MG63 (cell line): ENCODE measurements around the gene PDAP1. TPM values are rescaled to one million over a fixed set of nuclear protein-coding genes. Genes with fewer than 3 reads are reported as not detected.
"Not testable (repeated sequence)": the region's sequence is repeated elsewhere in the genome, so short reads cannot be mapped to it uniquely, and the experiment has no call there.

Experiments
- DNase-seq: peaks from one replicate; pipeline ENCODE4 v3.0.0-alpha.2; 2020
- H3K27me3 ChIP-seq: fragments of 250-450 bp; sonication (Bioruptor Pico); 2 replicates; pipeline ENCODE4 v1.5.1; 2020; ENCODE audit warnings: mild to moderate bottlenecking, moderate library complexity
- H3K36me3 ChIP-seq: fragments of 250-450 bp; sonication (Bioruptor Pico); 2 replicates; pipeline ENCODE4 v1.5.1; 2020; ENCODE audit warnings: mild to moderate bottlenecking, moderate library complexity
- H3K4me3 ChIP-seq: fragments of 250-450 bp; sonication (Bioruptor Pico); 2 replicates; pipeline ENCODE4 v1.5.1; 2020; ENCODE audit warnings: mild to moderate bottlenecking, moderate library complexity
- H3K9me3 ChIP-seq: fragments of 250-450 bp; sonication (Bioruptor Pico); 2 replicates; pipeline ENCODE4 v1.5.1; 2020; ENCODE audit warnings: mild to moderate bottlenecking, moderate library complexity
- total RNA-seq: library from RNA; depleted of rRNA; stranded (reverse); fragments of >200 nt; shearing (Covaris generic); gene quantifications from 2 replicates; pipeline ENCODE4 v1.2.3, GENCODE V29; 2014; ENCODE audit warnings: low replicate concordance; rRNA removed

Gene PDAP1
- total RNA-seq, 1 experiment from 2014 or later: 156 TPM

GRCh38 chr7:99350641-99351040 lies 57.8 kb downstream of the PDAP1 start:
- H3K4me3 ChIP-seq, H3K27me3 ChIP-seq, H3K9me3 ChIP-seq, DNase-seq: not testable (repeated sequence)
- H3K36me3 ChIP-seq: peaks cover 14% of the 10 kb centered on the region

Other genes with a start within 250 kb of the PDAP1 start
- not detected in 2 replicates for gene KPNA7, start 200.5 kb downstream of the PDAP1 start, total RNA-seq
- gene MYH16, start 135.8 kb downstream of the PDAP1 start, total RNA-seq: not detected in 2 replicates
- 75.8 and 89.8 TPM in 2 replicates for gene ARPC1A, start 82.7 kb downstream of the PDAP1 start, total RNA-seq
- gene ARPC1B, start 33.9 kb downstream of the PDAP1 start, total RNA-seq: 164 and 230 TPM in 2 replicates
- gene BUD31, start 372 bp upstream of the PDAP1 start, total RNA-seq: 52.0 and 69.0 TPM in 2 replicates
- gene PTCD1, start 30.2 kb upstream of the PDAP1 start, total RNA-seq: 6.9 and 7.3 TPM in 2 replicates
- 9.3 and 15.3 TPM in 2 replicates for gene CPSF4, start 30.3 kb upstream of the PDAP1 start, total RNA-seq
- 1,206 and 1,207 TPM in 2 replicates for gene ATP5MF, start 57.6 kb upstream of the PDAP1 start, total RNA-seq
- gene ZNF789, start 64.3 kb upstream of the PDAP1 start, total RNA-seq: 4.2 and 5.0 TPM in 2 replicates
- gene ZNF394, start 91.7 kb upstream of the PDAP1 start, total RNA-seq: 10.4 and 13.3 TPM in 2 replicates
- gene ZKSCAN5, start 96.1 kb upstream of the PDAP1 start, total RNA-seq: 4.4 and 9.4 TPM in 2 replicates
- 0.72 and 5.1 TPM in 2 replicates for gene FAM200A, start 143.5 kb upstream of the PDAP1 start, total RNA-seq
- 23.1 and 36.7 TPM in 2 replicates for gene ZNF655, start 150.0 kb upstream of the PDAP1 start, total RNA-seq
- not detected in 2 replicates for gene TMEM225B, start 189.7 kb upstream of the PDAP1 start, total RNA-seq
- 3.8 and 3.9 TPM in 2 replicates for gene ZSCAN25, start 208.3 kb upstream of the PDAP1 start, total RNA-seq